ENCODE measurements around the gene MICALL2.
"Not testable (repeated sequence)": the region's sequence is repeated elsewhere in the genome, so short reads cannot be mapped to it uniquely, and the experiment has no call there.

The MICALL2 gene

DNA sequence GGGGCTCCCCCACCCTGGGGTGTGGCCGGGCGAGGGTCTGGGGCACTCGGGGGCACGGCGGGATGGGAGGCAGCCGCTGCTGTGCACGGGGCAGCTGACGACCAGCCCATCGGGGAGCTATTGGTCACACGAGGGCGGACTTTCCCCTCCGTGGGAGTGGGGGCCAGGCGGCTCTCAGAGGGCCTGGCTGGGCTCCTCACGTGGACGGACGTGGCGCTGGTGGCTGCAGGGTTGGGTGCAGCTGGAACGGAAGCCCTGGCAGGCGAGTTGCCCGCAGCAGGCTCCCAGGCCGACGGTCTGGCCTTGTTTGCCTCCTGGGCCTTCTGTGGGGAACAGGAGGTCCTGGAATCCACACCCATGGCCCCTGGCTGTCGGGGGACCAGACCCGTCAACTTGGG, 14.3 kb downstream of the MICALL2 start:
- no peaks in the 10 kb centered on the region for H3F3A ChIP-seq (ENCODE audit: insufficient read depth)
- no peak overlapping the region for H3K4me3 ChIP-seq (ENCODE audit: insufficient read depth, low read length, poor library complexity, severe bottlenecking)
- H2AFZ ChIP-seq (ENCODE audit: low read depth, low read length, severe bottlenecking): no peak overlapping the region

DNA sequence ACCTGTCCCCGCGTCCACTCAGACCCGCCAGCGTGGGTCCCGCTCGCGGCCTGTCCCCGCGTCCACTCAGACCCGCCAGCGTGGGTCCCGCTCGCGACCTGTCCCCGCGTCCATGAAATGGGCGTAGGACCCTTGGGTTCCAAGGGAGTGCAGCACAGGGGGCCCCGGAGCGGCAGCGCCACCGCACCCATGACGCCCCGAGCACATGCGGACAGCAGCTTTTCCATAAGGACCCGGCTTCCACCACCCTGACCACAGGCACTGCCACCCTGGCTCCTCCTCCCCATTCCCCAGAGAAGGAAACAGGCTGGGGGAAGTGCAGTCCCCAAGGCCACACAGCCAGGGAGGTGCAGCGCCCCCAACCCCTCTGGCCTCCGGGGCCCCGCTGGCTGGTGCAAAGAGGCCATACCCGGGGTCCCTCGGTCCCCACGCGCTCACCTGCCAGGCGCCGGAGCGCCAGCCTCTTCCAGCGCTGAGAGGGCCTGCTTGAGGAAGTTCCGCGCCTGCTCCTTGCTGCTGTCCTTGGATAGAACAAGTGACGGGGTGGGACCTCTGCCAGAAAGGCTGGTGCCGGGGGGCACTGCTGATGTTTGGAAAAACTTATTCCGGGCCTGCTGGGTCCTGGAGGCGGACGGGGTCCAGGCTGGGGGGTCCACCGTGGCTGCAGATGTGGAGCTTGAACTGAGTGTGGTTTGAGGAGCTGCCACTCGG, 14.9 kb downstream of the MICALL2 start:
- Histone ChIP-seq H3K27me3 (ENCODE audit: low read length) (no peaks in the 10 kb centered on the region), H3K36me3 (ENCODE audit: low read length) (no peaks in the 10 kb centered on the region), H3K9me3 (ENCODE audit: insufficient read depth, low read length) (no peaks in the 10 kb centered on the region), H3K4me2 (ENCODE audit: low read depth, low read length, poor library complexity, severe bottlenecking) (no peak overlapping the region), H3K9ac (ENCODE audit: low read length) (no peak overlapping the region), H3K79me2 (ENCODE audit: insufficient read depth, low read length) (no peaks in the 10 kb centered on the region), H3K4me3 (ENCODE audit: insufficient read depth, low read length, poor library complexity, severe bottlenecking) (no peak overlapping the region), H3F3A (ENCODE audit: insufficient read depth) (no peaks in the 10 kb centered on the region), H3K9me2 (replicated peaks; ENCODE audit: insufficient read depth, low read length) (no peaks in the 10 kb centered on the region), H2AFZ (ENCODE audit: low read depth, low read length, severe bottlenecking) (no peak overlapping the region), H3K27ac (ENCODE audit: low read depth, low read length) (no peak overlapping the region), H4K20me1 (ENCODE audit: low read depth, low read length) (no peaks in the 10 kb centered on the region)
- no peak for TF ChIP-seq EZH2phosphoT487 (conservative IDR thresholded peaks at IDR 0.05; ENCODE audit: low read length)
- TF ChIP-seq, protein P1, sequence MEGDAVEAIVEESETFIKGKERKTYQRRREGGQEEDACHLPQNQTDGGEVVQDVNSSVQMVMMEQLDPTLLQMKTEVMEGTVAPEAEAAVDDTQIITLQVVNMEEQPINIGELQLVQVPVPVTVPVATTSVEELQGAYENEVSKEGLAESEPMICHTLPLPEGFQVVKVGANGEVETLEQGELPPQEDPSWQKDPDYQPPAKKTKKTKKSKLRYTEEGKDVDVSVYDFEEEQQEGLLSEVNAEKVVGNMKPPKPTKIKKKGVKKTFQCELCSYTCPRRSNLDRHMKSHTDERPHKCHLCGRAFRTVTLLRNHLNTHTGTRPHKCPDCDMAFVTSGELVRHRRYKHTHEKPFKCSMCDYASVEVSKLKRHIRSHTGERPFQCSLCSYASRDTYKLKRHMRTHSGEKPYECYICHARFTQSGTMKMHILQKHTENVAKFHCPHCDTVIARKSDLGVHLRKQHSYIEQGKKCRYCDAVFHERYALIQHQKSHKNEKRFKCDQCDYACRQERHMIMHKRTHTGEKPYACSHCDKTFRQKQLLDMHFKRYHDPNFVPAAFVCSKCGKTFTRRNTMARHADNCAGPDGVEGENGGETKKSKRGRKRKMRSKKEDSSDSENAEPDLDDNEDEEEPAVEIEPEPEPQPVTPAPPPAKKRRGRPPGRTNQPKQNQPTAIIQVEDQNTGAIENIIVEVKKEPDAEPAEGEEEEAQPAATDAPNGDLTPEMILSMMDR (IDR thresholded peaks at IDR 0.05; ENCODE audit: insufficient read depth, low read length, poor library complexity, severe bottlenecking): no peak

More for the DNA sequence above, 14.3 kb downstream of the MICALL2 start:
- no peak for TF ChIP-seq EZH2phosphoT487 (conservative IDR thresholded peaks at IDR 0.05; ENCODE audit: low read length)
- TF ChIP-seq, protein P1 (IDR thresholded peaks at IDR 0.05; ENCODE audit: insufficient read depth, low read length, poor library complexity, severe bottlenecking): no peak
- Histone ChIP-seq H3K27ac (ENCODE audit: low read depth, low read length) (no peak overlapping the region), H3K36me3 (ENCODE audit: low read length) (no peaks in the 10 kb centered on the region), H3K9me3 (ENCODE audit: insufficient read depth, low read length) (no peaks in the 10 kb centered on the region), H3K4me2 (ENCODE audit: low read depth, low read length, poor library complexity, severe bottlenecking) (no peak overlapping the region), H3K27me3 (ENCODE audit: low read length) (no peaks in the 10 kb centered on the region), H3K9ac (ENCODE audit: low read length) (no peak overlapping the region), H3K9me2 (replicated peaks; ENCODE audit: insufficient read depth, low read length) (no peaks in the 10 kb centered on the region), H3K79me2 (ENCODE audit: insufficient read depth, low read length) (no peaks in the 10 kb centered on the region), H4K20me1 (ENCODE audit: low read depth, low read length) (no peaks in the 10 kb centered on the region)

DNA sequence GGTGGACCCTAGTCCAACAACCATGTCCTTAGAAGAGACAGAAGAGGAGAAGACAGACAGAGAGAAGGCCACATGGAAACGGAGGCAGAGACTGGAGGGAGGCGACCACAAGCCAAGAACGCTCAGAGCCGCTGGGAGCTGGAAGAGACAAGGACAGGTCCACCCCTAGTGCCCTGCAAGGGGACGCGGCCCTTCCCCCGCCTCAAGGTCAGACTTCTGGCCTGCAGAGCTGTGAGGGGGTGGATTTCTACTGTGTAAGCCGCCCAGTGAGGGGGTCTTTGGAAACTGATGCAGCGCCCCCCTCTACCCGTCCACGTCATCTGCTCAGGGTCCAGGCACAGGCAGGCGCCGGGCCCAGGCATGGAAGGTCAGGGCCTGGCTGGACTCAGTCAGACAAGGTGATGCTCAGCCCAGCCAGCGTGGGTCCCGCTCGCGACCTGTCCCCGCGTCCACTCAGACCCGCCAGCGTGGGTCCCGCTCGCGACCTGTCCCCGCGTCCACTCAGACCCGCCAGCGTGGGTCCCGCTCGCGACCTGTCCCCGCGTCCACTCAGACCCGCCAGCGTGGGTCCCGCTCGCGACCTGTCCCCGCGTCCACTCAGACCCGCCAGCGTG, 15.6 kb downstream of the MICALL2 start:
- H3F3A ChIP-seq (ENCODE audit: insufficient read depth); H3K27ac ChIP-seq (ENCODE audit: low read depth, low read length); H3K9me3 ChIP-seq (ENCODE audit: insufficient read depth, low read length): not testable (repeated sequence)

More for the DNA sequence above, 15.6 kb downstream of the MICALL2 start:
- not testable (repeated sequence) for H3K79me2 ChIP-seq (ENCODE audit: insufficient read depth, low read length); H3K9me2 ChIP-seq (replicated peaks; ENCODE audit: insufficient read depth, low read length); H3K9ac ChIP-seq (ENCODE audit: low read length); H3K36me3 ChIP-seq (ENCODE audit: low read length); H4K20me1 ChIP-seq (ENCODE audit: low read depth, low read length); H3K27me3 ChIP-seq (ENCODE audit: low read length); H3K4me3 ChIP-seq (ENCODE audit: insufficient read depth, low read length, poor library complexity, severe bottlenecking); H3K4me2 ChIP-seq (ENCODE audit: low read depth, low read length, poor library complexity, severe bottlenecking); H2AFZ ChIP-seq (ENCODE audit: low read depth, low read length, severe bottlenecking)
